Neural cell (in vitro differentiated cells): Measurements from ENCODE around the gene DAP. TPM values are rescaled to one million over a fixed set of nuclear protein-coding genes. Genes with fewer than 3 reads are reported as not detected.

ENCODE experiments used
- H2AFZ ChIP-seq: fragments of 200-600, 300-800 bp; sonication (generic), shearing (Covaris generic); 2 replicates; pipeline ENCODE4 v1.6.0; 2014; ENCODE audit warnings: low read depth, mild to moderate bottlenecking, antibody characterized with exemption, low read length, moderate library complexity
- H3F3A ChIP-seq: fragments of 200-600 bp; shearing (Covaris generic); 2 replicates; pipeline ENCODE4 v1.6.1; 2016; ENCODE audit warnings: mild to moderate bottlenecking, moderate library complexity, mixed read lengths, antibody characterized with exemption, low read length; ENCODE audit not compliant: insufficient read depth, poor library complexity, severe bottlenecking
- H3K27ac ChIP-seq: fragments of 200-600, 300-800 bp; sonication (generic), shearing (Covaris generic); 2 replicates; pipeline ENCODE4 v1.5.1; 2014; ENCODE audit warnings: mild to moderate bottlenecking, low read length, moderate library complexity
- H3K27me3 ChIP-seq: fragments of 300-800, 200-600 bp; sonication (generic), shearing (Covaris generic); 2 replicates; pipeline ENCODE4 v1.6.0; 2014; ENCODE audit warnings: mild to moderate bottlenecking, low read depth, low read length, moderate library complexity; ENCODE audit not compliant: insufficient read depth
- H3K36me3 ChIP-seq: fragments of 300-800, 200-600 bp; sonication (generic), shearing (Covaris generic); 2 replicates; pipeline ENCODE4 v1.5.1; 2014; ENCODE audit warnings: mild to moderate bottlenecking, antibody characterized with exemption, low read length, moderate library complexity; ENCODE audit not compliant: insufficient read depth
- H3K4me2 ChIP-seq: fragments of 300-800, 200-600 bp; sonication (generic), shearing (Covaris generic); 2 replicates; pipeline ENCODE4 v1.6.0; 2014; ENCODE audit warnings: mild to moderate bottlenecking, low read length
- H3K4me3 ChIP-seq: fragments of 300-800, 200-600 bp; sonication (generic), shearing (Covaris generic); 2 replicates; pipeline ENCODE4 v1.5.1; 2014; ENCODE audit warnings: mild to moderate bottlenecking, low read length, moderate library complexity
- H3K79me2 ChIP-seq: fragments of 200-600 bp; shearing (Covaris generic); replicated peaks from 2 replicates; pipeline ENCODE4 v1.6.0; 2014; ENCODE audit warnings: mild to moderate bottlenecking, low read length, moderate library complexity; ENCODE audit not compliant: insufficient read depth
- H3K9ac ChIP-seq: fragments of 300-800, 200-600 bp; sonication (generic), shearing (Covaris generic); 2 replicates; pipeline ENCODE4 v1.6.1; 2016; ENCODE audit warnings: mild to moderate bottlenecking, low read length, mixed read lengths
- H3K9me2 ChIP-seq: fragments of 200-600 bp; shearing (Covaris generic); 2 replicates; pipeline ENCODE4 v1.6.1; 2016; ENCODE audit warnings: mild to moderate bottlenecking, low read length, mixed read lengths; ENCODE audit not compliant: insufficient read depth
- H3K9me3 ChIP-seq: fragments of 200-600, 300-800 bp; sonication (generic), shearing (Covaris generic); 2 replicates; pipeline ENCODE4 v1.6.1; 2016; ENCODE audit warnings: mild to moderate bottlenecking, mixed run types, low read length, moderate library complexity, mixed read lengths
- H4K20me1 ChIP-seq: fragments of 200-600 bp; shearing (Covaris generic); 2 replicates; pipeline ENCODE4 v1.6.1; 2016; ENCODE audit warnings: mild to moderate bottlenecking, mixed run types; ENCODE audit not compliant: insufficient read depth
- CTCF ChIP-seq: fragments of 450-650 bp; IDR thresholded peaks from 2 replicates; pipeline ENCODE4 v1.5.1; 2014; ENCODE audit warnings: antibody characterized with exemption, mild to moderate bottlenecking, moderate library complexity; ENCODE audit not compliant: poor library complexity, severe bottlenecking
- EP300 ChIP-seq: fragments of 450-650 bp; conservative IDR thresholded peaks from 2 replicates; pipeline ENCODE4 v1.6.1; 2014; ENCODE audit warnings: antibody characterized with exemption, mild to moderate bottlenecking, moderate library complexity; ENCODE audit not compliant: poor library complexity, severe bottlenecking
- EZH2 ChIP-seq: fragments of 200-600, 300-800 bp; shearing (Covaris generic), sonication (generic); IDR thresholded peaks from 2 replicates; pipeline ENCODE4 v1.6.1; 2014; ENCODE audit warnings: antibody characterized with exemption, low read length, borderline replicate concordance, mild to moderate bottlenecking; ENCODE audit not compliant: insufficient read depth, poor library complexity, severe bottlenecking
- MXI1 ChIP-seq: fragments of 450-650 bp; conservative IDR thresholded peaks from 2 replicates; pipeline ENCODE4 v1.6.1; 2014; ENCODE audit warnings: antibody characterized with exemption, mild to moderate bottlenecking; ENCODE audit not compliant: poor library complexity, severe bottlenecking
- POLR2AphosphoS5 ChIP-seq: IDR thresholded peaks from 2 replicates; pipeline ENCODE4 v1.6.1; 2012
- RAD21 ChIP-seq: fragments of 450-650 bp; conservative IDR thresholded peaks from 2 replicates; pipeline ENCODE4 v1.6.1; 2014; ENCODE audit warnings: antibody characterized with exemption, mild to moderate bottlenecking, moderate library complexity
- REST ChIP-seq: IDR thresholded peaks from 2 replicates; pipeline ENCODE4 v1.6.1; 2012; ENCODE audit warnings: borderline replicate concordance
- SMC3 ChIP-seq: fragments of 450-650 bp; conservative IDR thresholded peaks from 2 replicates; pipeline ENCODE4 v1.6.1; 2014; ENCODE audit warnings: antibody characterized with exemption, mild to moderate bottlenecking, moderate library complexity; ENCODE audit not compliant: poor library complexity
- TAF1 ChIP-seq: IDR thresholded peaks from 2 replicates; pipeline ENCODE4 v1.6.1; 2012; ENCODE audit warnings: low read depth
- polyA plus RNA-seq: library from polyadenylated mRNA; depleted of rRNA; stranded (reverse); fragments of >200 nt; gene quantifications from 2 replicates; pipeline ENCODE4 v1.2.3, GENCODE V29; 2014

The DAP gene
- polyA plus RNA-seq, 1 donor from 2014 or later = 9.3 TPM

- H3K36me3 ChIP-seq = no peaks in the 10 kb centered on the region
- no peak overlapping the region for H2AFZ ChIP-seq
- H3K9me3 ChIP-seq = no peaks in the 10 kb centered on the region
- no peaks in the 10 kb centered on the region for H3K79me2 ChIP-seq
- no peak overlapping the region for H3K9ac ChIP-seq
- H3K27ac ChIP-seq = no peak overlapping the region
- H3K9me2 ChIP-seq = no peaks in the 10 kb centered on the region
- no peak overlapping the region for H3K4me2 ChIP-seq
- no peaks in the 10 kb centered on the region for H3F3A ChIP-seq
- no peak for TF ChIP-seq MXI1
- no peak for TF ChIP-seq TAF1
- no peak for TF ChIP-seq CTCF
- no peak overlapping the region for H3K4me3 ChIP-seq
- no peaks in the 10 kb centered on the region for H4K20me1 ChIP-seq
- H3K27me3 ChIP-seq = no peaks in the 10 kb centered on the region
Measured at GRCh38 chr5:10759111-10759510, 1.9 kb downstream of the DAP start.

- H3K4me3 ChIP-seq = no peak overlapping the region
- H3K4me2 ChIP-seq = no peak overlapping the region
- H3K27me3 ChIP-seq = no peaks in the 10 kb centered on the region
- H3K27ac ChIP-seq = no peak overlapping the region
- no peaks in the 10 kb centered on the region for H3K79me2 ChIP-seq
- no peaks in the 10 kb centered on the region for H4K20me1 ChIP-seq
- no peaks in the 10 kb centered on the region for H3K36me3 ChIP-seq
- H2AFZ ChIP-seq = no peak overlapping the region
- H3K9ac ChIP-seq = no peak overlapping the region
- no peaks in the 10 kb centered on the region for H3K9me2 ChIP-seq
- no peaks in the 10 kb centered on the region for H3F3A ChIP-seq
- TF ChIP-seq TAF1 (no peak), RAD21 (no peak), EP300 (no peak), CTCF (no peak), POLR2AphosphoS5 (no peak), EZH2 (no peak), MXI1 (no peak), SMC3 (no peak), REST (no peak)
- no peaks in the 10 kb centered on the region for H3K9me3 ChIP-seq
Measured at GRCh38 chr5:10757922-10758555, 3.0 kb downstream of the DAP start.
